GM21381 (cell line): ENCODE measurements around the gene APOBEC2.

ENCODE experiments used
- ATAC-seq: cut with Tn5 transposase; IDR thresholded peaks from one replicate; pipeline ENCODE4 v1.9.1; 2021; ENCODE audit warnings: mild to moderate bottlenecking, moderate library complexity; ENCODE audit not compliant: unreplicated experiment

APOBEC2 gene

DNA sequence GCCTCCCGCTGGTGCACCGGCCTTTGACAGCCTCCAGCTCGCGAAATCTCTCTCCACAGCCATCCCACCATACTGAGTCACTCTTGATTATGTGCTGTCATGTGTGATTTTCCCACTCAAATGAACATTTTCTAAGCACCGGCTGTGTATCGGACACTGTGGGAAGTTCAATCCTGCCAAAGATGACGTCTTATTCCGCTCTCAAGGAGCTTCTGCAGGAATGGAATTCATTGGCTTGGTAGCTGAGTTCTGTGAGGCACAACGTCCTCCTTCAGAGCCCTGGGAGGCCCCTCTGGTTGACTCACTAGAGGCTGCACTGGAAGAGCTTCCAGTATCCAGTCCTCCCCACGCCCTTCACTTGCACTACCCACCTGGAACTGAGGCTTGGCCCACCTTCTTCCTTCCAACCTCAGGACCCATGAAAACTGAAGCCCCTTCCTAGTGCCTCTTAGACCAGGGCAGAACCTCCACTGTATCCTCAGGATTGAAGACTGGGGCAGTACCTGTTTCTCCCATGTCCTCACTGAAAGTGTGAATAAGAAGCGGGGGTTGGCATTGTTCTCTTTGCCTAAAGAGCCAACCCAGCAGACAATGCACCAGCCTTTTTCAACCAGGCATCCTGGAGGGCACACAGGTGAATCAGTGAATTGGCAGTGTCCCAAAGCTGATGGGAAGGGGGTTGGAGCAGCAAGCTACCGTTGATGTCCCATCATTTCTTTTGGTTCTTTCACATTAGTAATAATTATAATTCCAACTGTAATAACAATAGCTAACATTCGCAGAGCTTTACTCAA lies 15.7 kb upstream of the APOBEC2 start:
- ATAC-seq = no peak

- ATAC-seq = no peak
These were observed 14.8 kb upstream of the APOBEC2 start for GRCh38 chr6:41038205-41038604.

- no peak for ATAC-seq
These were observed 13.7 kb upstream of the APOBEC2 start, which contains the start of gene UNC5CL for GRCh38 chr6:41039060-41039998. TSS of gene UNC5CL (minus strand) at chr6:41039221. CDS start at chr6:41035074, 4,147 bp downstream.

DNA sequence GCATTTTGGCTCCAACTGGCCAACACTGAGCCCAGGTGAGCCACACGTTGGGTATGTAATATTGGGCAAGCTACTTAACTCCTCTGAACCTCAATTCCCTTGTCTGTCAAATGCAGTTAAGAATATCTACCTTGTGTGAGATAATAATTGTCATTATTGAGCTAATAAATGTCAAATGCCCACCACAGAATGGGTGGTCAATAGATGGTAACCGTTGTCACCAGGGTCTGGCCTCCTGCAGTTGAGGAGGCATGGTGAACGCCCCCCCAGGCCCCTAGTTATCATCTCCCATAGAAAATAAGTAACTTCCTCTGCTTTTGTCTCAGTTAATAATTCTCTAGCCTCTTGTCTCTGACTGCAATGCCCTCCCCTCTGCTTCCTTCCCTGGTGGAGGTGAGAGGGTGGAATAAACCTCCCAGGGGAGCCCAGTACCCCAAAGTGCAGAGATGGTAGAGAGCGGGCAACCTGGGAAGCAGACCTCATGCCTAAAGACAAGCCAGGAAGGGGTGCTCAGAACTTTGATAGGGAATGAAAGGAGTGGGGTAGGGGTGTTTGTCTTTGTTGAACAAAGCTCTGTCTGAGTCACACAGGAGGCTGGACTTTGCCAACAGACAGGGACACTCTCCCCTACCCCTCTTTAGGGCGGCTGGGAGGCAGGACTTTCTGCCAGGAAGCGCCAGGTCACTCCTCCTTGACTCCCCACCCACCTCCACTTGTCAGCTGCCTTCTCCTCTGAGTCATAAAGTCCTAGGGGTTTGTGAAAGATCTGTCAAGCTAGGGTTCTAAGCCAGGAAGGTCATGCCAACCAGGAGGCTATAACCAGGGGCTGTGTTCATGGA lies 12.7 kb upstream of the APOBEC2 start:
- ATAC-seq = no peak

DNA sequence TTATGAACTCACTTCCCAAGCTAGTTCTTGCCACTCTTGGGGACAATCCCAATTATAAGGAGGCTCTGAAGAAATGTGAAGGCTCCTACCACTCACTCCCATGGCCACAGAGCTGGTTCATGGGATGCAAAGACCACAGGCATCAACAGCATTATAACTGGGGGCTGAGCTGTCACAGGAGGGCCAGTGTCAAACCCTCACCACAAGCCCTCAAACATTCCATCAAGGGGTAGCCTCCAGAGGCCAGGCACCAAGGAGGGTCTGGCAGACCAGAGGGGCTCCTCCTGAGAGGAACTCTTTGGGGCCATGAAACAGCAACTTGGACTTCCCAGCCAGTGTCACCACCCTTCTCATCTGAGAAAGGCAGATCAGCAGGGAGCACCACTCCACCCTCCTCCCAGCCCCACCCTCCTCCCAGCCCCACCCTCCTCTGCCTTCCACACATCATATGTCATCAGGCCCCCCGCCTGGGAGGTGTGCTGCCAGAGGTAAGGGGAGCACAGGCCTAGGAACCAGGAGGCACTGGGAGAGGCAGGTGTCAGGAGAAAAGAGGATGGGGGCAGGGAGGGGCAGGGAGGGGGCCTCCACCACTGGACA lies 12.0 kb upstream of the APOBEC2 start:
- no peak for ATAC-seq

- no peak for ATAC-seq
These were observed 10.6 kb upstream of the APOBEC2 start, which contains the start of gene TSPO2 for GRCh38 chr6:41042226-41043055. TSS of gene TSPO2 (plus strand) at chr6:41042467. CDS start at chr6:41042986, 519 bp downstream.

DNA sequence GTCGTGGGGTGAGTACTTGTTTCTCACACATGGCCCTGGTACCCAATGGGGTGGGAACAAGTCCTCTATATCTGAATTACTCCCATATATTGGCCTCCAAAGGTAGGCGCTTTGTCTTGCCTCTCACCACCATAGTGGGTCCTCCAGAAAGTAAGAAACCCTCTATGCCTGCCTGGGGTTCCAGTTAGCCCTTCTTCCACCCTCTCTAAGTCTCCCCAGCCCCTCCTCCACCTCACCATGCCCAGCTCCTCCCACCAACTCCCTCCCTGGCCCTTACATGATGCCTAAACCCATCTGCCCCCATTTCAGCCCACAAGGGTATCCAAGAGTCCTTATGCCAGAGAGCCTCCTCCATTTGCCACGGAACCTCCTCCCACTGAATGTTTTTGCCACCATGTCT lies 9.9 kb upstream of the APOBEC2 start:
- ATAC-seq = no peak

- no peak for ATAC-seq
These were observed 7.3 kb upstream of the APOBEC2 start for GRCh38 chr6:41045664-41046063.

DNA sequence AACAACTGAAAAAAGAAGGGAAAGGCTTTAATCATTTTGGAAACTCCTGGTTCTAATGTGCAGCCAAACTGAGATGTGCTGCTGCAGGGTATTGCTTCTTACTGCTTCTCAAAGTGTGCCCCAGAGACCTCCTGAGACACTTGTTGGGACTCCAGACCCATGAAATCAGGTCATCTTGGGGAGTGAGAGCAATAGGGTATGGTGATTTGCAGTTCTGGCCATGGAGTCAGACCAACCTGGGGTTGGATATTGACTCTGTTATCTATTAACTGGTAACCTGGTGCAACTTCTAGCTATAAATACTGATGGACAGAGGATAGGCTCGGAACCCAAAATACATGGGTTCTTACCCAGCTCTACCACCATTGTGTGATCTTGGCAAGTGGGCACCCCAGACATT lies 6.9 kb upstream of the APOBEC2 start:
- no peak for ATAC-seq

DNA sequence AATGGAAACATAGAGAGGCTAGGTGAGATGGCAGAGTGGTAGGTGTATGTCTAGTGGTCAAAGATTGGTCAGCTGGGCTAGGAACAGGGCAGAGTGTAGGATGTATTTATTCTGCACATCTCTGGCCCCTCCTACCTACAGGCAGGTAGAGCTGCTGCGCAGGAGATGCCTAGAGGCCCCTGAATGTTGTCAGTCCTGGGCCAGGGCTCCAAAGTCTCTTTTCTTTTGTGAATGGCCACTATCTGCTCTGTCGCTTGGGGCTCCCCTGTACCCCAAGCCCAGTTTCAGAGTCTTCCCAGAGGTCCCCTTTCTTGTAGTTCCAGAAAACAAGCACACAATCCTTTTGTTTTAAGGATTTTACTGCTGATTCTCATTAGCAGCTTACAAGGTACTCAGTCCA lies 5.7 kb upstream of the APOBEC2 start:
- no peak for ATAC-seq

- no peak for ATAC-seq
These were observed 5.0 kb upstream of the APOBEC2 start for GRCh38 chr6:41047745-41048732.

- ATAC-seq = no peak
These were observed 3.5 kb upstream of the APOBEC2 start for GRCh38 chr6:41049521-41049920.

DNA sequence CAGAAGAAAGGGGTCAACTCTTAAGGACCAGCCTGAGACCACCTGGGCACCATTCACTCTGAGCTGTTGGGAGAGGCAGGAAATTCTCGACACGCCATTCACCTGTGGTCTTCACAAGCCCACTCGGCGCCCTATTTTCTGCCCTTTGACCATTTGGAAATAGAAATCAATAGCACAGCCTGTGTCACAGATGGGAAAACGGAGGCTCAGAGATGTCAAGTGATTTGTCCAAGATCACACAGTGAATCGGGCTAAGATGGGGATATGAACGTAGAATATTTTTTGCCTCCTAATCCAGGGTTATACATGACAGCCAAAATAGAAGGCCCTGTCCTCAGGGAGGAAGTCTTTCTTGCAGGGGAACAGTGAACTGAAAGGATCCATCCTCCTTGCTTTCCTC lies 3.0 kb upstream of the APOBEC2 start:
- ATAC-seq = no peak

GRCh38 chr6:41050536-41050935 lies 2.5 kb upstream of the APOBEC2 start:
- ATAC-seq = no peak

DNA sequence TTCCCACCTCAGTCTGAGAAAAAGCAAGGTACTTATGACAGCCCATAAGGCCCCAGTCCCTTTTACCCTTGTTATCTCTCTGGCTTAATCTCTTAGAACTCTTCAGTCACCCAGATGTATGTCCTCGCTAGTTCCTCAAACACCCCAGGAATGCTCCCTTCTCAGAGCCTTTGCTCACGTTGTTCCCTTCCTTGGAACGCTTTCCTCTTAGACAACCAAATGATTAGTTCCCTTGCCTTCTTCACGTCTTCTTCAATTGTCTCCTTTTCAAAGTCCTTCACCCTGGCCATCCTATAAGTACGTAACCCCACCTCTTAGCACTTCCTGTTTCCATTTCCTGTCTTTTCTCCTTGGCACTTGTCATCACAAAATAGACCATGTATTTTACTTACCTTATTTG lies 1.1 kb upstream of the APOBEC2 start:
- ATAC-seq = no peak

DNA sequence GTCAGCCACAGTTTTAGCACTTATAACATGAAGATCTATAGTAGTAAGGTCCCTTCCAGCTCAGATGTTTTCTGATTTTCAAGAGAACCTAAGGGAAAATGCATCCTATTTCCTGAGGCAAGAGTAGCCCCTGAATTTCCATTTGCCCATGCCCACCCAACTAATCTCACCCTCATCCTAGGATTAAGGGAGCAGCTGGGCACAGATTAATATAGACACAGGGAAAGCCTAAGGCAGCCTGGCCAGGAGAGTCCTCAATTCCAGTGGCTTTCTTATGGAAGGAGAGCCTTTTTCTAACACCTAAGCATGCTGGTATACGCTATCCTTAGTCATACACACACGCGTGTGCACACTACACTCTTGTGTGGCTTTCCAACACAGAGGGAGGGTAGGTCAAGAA lies 1.5 kb downstream of the APOBEC2 start:
- no peak for ATAC-seq

GRCh38 chr6:41055149-41055548 lies 2.1 kb downstream of the APOBEC2 start:
- no peak for ATAC-seq

GRCh38 chr6:41056768-41057490 lies 3.9 kb downstream of the APOBEC2 start:
- no peak for ATAC-seq
